AG08395 (cell line): ENCODE data around the gene ICAM2.
"Not testable (repeated sequence)": the region's sequence is repeated elsewhere in the genome, so short reads cannot be mapped to it uniquely, and the experiment has no call there.

ENCODE experiments used
- DNase-seq: peaks from one replicate; pipeline ENCODE4 v3.0.0; 2012; ENCODE audit warnings: mixed read lengths, low spot score

ICAM2 gene

GRCh38 chr17:64042700-64043485, 22.5 kb upstream of the ICAM2 start:
- DNase-seq = no peak

DNA sequence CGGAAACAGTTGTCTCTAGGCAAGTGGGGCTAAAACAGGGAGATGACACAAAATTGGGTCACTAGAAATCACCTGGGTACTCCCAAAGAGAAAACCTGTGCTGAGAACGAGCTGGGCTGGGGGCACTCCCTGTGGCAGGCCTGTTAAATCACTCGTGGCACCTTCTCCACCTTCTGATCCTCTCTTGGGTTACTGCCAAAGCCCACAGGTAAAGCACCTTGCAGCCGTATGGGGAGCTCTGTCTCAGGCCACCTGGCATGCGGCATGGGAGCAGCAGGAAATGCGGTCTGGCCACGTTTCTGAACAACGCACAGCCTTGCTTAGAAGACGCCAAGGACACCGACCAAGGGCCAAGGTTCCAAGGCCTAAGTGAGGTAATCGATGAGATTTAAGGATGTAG, 21.5 kb upstream of the ICAM2 start:
- no peak for DNase-seq

- DNase-seq = no peak
Measured at GRCh38 chr17:64040206-64040605, 19.8 kb upstream of the ICAM2 start.

DNA sequence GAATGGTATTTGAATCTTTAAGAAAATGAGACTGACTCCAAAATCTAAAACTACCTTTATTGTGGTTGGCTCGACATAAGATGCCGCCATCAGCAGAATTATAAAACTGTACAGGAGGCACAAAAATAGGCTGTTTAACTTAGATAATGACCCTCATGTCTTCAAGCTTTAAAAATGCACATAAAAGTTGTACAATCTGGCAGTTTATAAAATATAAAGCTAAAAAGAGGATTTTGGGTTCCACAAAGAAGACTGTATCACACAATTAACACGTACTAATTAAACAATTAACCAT, 18.6 kb upstream of the ICAM2 start:
- DNase-seq = no peak

- DNase-seq = no peak
Measured at GRCh38 chr17:64038331-64039105, 18.1 kb upstream of the ICAM2 start.

- DNase-seq = no peak
Measured at GRCh38 chr17:64037802-64038201, 17.4 kb upstream of the ICAM2 start.

DNA sequence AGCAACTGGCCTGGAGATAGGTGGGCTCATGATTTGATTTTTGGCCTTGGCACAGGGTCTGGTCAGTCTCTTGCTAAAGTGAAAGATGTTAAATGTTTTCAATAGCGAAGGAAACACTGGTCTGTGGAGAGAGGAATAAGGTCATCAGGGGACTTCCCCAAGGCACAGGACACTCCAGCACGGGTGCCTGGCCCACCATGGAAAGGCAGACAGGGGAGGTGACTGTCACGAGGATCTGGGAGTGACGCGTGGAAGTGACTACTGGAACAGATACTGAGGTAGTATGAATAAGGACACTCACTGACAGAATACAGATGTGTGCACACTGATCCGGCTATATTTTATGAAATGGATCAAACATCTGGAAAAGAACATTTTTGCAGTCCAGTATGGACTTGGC, 16.7 kb upstream of the ICAM2 start:
- DNase-seq = no peak

DNA sequence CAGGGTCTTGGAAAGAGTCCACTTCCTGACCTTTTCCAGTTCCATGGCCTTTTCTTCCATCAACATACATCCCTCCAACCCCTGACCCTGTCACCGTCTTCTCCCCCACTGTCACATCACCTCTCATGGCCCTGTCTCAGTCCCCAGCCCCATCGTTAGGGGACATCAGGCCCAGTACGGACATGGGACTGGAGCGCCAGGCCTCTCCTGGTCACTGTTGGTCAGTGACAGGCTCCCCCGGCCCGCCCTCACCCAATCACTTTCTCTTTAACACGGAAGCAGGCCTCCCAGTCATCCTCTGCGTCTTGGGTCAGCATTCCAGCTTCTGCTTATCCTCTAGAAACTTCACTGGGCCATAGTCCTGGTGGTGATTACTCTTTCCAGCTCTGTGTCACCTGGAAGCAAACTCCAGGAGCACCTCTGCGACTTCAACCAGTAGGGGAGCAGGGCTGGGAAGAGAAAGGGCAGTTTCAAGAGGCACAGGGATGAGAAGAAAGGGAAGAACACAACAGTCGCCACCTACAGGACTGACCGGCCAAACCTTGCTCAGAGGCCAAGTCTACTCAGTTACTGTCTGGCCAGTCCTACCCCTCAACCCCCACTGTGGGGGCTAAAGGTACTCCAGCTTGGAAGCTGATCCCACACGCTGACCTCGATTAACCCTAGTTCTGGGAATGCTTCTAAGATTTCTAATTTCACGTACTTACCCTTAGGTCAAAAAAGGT, 15.9 kb upstream of the ICAM2 start:
- DNase-seq = no peak

DNA sequence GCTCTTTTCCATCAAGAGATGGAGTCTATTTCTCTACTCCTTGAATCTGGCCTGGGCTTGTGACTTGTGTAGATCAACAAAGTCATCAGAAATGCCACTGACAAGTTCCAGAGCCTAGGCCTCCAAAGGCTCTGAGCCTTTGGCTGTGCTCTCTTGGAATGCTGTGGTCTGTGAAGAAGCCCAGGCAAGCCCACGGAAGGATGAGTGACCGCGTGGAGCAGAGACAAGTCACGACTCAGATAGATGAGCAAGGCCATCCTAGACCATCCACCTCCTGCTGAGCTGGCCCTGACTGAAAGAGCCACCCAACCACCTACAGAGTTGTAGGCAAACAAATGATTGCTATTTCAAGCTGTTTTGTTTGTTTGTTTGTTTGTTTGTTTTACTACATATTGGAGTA, 11.6 kb upstream of the ICAM2 start:
- DNase-seq = peak; percentile 13

DNA sequence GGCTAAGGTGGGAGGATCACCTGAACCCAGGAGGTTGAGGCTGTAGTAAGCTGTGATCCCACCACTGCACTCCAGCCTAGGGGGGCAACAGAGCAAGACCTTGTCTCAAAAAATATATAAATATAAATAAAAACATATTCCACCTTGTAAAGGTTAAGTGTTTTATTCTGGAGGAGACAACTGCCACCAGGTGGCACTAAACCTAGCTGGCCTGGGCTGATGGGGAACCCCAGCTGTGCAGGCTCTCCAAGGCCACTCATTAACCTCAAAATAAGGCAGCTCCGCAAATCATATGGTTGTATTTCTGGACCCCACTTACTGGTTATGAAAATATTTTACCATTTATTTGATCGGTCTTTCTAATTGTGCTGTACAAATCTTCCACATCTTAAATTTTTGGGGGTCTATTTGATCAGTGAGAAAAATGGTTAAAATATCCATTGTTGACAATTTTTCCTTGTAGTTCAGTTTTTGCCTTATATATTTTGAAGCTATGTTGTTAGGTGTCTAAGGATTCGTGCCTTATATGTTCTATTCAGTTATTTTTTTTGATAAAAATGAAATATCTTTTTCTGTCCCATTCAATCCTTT, 8.5 kb upstream of the ICAM2 start:
- peak; percentile 72 for DNase-seq

- DNase-seq = peak; percentile 65
Measured at GRCh38 chr17:64025732-64026294, 5.4 kb upstream of the ICAM2 start.

GRCh38 chr17:64024781-64025731, 4.6 kb upstream of the ICAM2 start:
- DNase-seq = no peak

DNA sequence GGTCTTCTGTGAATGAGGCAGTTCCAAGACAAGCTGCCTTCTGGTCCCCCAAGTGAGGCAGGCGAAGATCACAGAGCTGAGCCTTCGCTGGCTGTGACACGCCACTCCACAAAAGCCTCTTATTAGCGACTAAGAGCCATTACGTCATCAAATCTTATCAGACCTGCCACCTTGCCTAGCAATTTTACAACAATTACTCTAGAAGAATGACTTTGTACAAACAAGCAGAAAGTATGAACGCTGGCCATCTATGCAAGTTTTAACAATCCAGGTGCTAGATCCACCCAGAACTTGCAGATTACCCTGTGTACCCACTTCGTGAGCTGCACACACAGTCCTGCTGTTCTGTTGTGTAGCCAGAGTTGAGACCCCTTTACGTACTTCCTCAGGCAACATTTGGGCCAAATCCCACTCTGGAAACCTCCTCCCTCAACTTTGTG, 3.8 kb upstream of the ICAM2 start:
- no peak for DNase-seq

DNA sequence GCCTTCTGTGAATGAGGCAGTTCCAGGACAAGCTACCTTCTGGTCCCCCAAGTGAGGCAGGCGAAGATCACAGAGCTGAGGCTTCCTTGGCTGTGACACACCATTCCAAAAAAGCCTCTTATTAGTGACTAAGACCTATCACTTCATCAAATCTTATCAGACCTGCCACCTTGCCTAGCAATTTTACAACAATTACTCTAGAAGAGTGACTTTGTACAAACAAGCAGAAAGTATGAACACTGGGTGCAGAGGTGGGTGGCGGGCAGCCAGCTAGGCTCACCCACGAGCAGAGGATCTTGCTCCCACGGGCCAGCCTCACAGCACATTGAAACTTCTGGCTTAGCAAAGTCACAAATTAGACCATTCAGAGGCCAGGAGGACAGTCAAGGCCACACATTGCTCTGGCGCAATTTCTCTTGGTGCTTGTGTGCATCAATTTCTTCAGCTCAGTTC, 2.2 kb upstream of the ICAM2 start:
- DNase-seq = no peak

DNA sequence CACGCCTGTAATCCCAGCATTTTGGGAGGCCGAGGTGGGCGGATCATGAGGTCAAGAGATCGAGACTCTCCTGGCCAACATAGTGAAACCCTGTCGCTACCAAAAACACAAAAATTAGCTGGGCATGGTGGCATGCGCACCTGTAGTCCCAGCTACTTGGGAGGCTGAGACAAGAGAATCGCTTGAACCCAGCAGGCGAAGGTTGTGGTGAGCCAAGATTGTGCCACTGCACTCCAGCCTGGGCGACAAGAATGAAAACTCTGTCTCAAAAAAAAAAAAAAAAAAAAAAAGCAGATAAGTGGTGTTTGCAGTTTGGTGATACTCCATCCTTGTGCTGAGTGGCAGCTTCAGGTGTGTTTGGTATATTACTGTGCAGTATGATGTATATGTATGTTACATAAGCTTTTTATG, 877 bp downstream of the ICAM2 start:
- DNase-seq = not testable (repeated sequence)

DNA sequence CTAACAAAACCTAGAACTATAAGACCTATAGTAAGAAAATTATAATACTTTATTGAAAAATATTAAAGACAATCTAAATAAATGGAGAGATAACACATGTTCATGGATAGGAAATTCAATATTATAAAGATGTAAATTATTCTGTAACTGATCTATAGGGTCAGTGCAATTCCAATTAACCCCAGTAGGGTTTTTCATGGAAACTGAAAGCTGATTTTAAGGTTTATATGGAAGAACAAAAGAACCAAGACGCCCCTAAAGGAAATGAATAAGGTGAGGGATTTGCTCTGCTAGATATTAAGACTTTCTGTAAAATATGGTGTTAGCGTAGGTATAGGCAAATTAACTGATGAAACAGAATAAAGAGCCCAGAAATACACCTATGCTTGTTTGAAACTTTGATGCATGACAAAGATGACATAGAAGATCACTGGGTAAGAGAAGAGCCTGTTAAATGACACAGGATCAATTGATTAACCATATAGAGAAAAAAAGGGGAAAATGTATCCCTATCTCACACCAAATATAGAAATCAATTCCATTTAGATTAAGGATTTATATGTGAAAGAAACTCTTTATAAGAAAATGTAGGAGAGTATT, 3.0 kb downstream of the ICAM2 start:
- no peak for DNase-seq

DNA sequence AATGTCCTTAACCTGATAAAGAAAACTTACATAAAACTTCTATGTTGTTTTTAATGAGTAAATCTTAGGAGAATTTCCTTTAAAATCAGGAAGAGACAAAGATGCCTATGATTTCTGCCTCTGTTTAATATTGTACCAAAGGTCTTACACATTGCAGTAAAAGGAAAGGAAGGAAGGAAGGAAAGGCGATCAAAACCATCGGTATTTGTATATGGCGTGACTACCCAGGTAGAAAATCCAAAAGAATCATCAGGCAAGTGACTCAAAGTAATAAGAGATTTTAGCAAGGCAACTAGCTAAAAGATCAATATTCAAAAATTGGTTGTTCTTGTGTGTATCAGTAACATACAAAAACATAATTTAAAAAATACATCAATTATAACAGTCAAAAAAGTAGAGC, 3.5 kb downstream of the ICAM2 start:
- DNase-seq = no peak

DNA sequence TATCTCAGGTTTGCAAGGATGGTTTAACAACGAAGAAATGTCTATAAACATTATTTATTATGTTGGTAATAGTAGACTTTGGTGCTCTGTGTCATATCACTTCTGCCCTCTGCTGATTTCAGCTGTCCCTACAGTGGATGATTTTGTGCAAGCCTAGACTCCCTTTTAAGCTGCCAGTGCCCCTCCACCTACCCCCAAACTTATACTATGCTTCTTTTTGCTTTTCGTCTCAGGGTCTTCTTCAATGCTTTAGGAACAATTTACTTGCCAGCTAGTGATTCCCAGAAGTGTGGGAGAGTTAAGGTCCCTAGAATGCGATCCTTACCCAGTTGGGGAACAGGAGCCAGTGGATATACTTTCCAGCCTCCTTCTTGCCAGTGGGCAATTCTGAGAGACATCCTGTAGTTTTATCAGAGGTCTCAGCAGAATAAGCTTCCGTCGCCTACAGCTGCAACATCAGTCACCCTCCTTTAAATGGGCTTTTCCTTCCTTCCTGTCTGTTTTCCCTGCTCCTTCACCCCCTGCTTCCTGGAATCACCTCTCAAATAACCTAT, 4.1 kb downstream of the ICAM2 start:
- DNase-seq = no peak

DNA sequence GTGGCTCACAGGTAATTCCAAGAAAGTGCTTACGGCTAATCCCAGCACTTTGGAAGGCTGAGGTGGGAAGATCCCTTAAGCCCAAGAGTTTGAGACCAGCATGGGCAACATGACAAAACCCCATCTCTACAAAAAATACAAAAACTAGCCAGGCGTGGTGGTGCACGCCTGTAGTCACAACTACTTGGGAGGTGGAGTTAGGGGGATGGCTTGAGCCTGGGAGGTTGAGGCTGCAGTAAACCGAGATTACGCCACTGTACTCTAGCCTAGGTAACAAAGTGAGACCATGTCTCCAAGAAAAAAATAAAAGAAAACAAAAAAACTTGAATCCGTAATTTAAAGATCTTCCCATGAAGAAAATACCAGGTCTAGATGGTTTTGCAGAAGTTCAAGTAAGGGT, 5.0 kb downstream of the ICAM2 start:
- no peak for DNase-seq
